ENCODE results near the gene ALCAM.

DNA sequence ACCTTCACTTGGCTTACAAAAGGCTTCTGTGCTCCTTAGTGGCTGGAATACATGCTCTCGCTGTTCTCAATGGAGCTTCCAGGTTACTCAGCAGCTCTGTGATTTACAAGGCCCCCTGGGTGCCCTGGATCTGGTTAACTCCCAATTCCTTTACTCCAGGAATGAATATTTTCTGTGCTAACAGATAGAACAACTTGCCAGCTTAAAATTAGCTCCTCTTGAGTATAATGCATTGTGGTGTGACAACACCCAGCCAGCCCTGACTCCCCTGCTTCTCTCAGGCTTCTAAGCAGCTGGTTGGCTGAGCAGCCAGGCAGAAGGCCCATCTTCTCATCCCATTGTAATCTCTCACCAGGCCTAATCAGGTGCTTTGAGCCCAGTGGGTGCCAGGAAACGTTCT is 246.4 kb downstream of the ALCAM start:
- TF ChIP-seq, protein P1, sequence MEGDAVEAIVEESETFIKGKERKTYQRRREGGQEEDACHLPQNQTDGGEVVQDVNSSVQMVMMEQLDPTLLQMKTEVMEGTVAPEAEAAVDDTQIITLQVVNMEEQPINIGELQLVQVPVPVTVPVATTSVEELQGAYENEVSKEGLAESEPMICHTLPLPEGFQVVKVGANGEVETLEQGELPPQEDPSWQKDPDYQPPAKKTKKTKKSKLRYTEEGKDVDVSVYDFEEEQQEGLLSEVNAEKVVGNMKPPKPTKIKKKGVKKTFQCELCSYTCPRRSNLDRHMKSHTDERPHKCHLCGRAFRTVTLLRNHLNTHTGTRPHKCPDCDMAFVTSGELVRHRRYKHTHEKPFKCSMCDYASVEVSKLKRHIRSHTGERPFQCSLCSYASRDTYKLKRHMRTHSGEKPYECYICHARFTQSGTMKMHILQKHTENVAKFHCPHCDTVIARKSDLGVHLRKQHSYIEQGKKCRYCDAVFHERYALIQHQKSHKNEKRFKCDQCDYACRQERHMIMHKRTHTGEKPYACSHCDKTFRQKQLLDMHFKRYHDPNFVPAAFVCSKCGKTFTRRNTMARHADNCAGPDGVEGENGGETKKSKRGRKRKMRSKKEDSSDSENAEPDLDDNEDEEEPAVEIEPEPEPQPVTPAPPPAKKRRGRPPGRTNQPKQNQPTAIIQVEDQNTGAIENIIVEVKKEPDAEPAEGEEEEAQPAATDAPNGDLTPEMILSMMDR (conservative IDR thresholded peaks at IDR 0.05; ENCODE audit: low read depth, low read length): no peak
- no peak for TF ChIP-seq EZH2 (IDR thresholded peaks at IDR 0.05; ENCODE audit: borderline replicate concordance, low read depth, low read length, poor library complexity, severe bottlenecking)
